H1 (cell line): ENCODE measurements around the gene CD7. TPM values are rescaled to one million over a fixed set of nuclear protein-coding genes. Genes with fewer than 3 reads are reported as not detected.

ENCODE experiments used
- ASH2L ChIP-seq: fragments of 200-600, 300-600 bp; sonication (generic); IDR thresholded peaks from one replicate; pipeline ENCODE4 v1.7.1; 2017; ENCODE audit warnings: low read length
- BACH1 ChIP-seq: IDR thresholded peaks from 2 replicates; pipeline ENCODE4 v1.6.1; 2012; ENCODE audit warnings: low read length, improper control_type of control experiment
- BCL11A ChIP-seq, 2 experiments: IDR thresholded peaks; one replicate each; pipeline ENCODE4 v1.6.1; 2011; ENCODE audit warnings: low read depth in 2 of 2, low read length in 2 of 2, mild to moderate bottlenecking in 2 of 2
- CBX8 ChIP-seq: fragments of 300-800, 300-1000 bp; sonication (generic); IDR thresholded peaks from 2 replicates; pipeline ENCODE4 v1.7.1; 2016; ENCODE audit warnings: low read depth, low read length, borderline replicate concordance
- HDAC2 ChIP-seq, 2 experiments: fragments of 300-600 bp in 1 of 2; sonication (generic) in 1 of 2; IDR thresholded peaks; 2 replicates each; pipeline ENCODE4 v1.6.1; 2011 to 2012; ENCODE audit warnings: low read depth in 2 of 2, low read length in 2 of 2, mild to moderate bottlenecking in 2 of 2, moderate library complexity in 2 of 2, borderline replicate concordance in 1 of 2, inconsistent platforms in 1 of 2
- KDM5A ChIP-seq: fragments of 200-600 bp; IDR thresholded peaks from 2 replicates; pipeline ENCODE4 v1.7.1; 2012; ENCODE audit warnings: mild to moderate bottlenecking, low read length, inconsistent platforms, mixed read lengths
- NANOG ChIP-seq: IDR thresholded peaks from 2 replicates; pipeline ENCODE4 v1.6.1; 2011; ENCODE audit warnings: low read length, low read depth, mild to moderate bottlenecking, inconsistent platforms; ENCODE audit not compliant: insufficient read depth, poor library complexity, severe bottlenecking
- RBBP5 ChIP-seq: IDR thresholded peaks from 2 replicates; pipeline ENCODE4 v1.7.1; 2012; ENCODE audit warnings: low read depth, mild to moderate bottlenecking, inconsistent platforms, low read length, moderate library complexity, borderline replicate concordance
- TEAD4 ChIP-seq: IDR thresholded peaks from 2 replicates; pipeline ENCODE4 v1.6.1; 2012; ENCODE audit warnings: low read depth, low read length, inconsistent platforms, mixed read lengths
- polyA plus RNA-seq, 7 experiments: library from polyadenylated mRNA; depleted of rRNA in 3 of 7; stranded (reverse) in 5 of 7; unstranded in 2 of 7; fragments of >200 nt in 5 of 7; fragments of 200-250 nt in 2 of 7; gene quantifications; 1 replicate in 5 of 7; 2 replicates in 1 of 7; 4 replicates in 1 of 7; pipeline versions ENCODE4 v1.2.1 to v1.2.3, GENCODE V29; 2011 to 2013; ENCODE audit warnings: missing spikeins in 2 of 7, mixed read lengths in 2 of 7
- total RNA-seq: library from RNA; stranded (reverse); fragmentation: NEBNext Ultra II Directional; extraction: Animal tissue kit (Norgen Biotek cat#: 25700); gene quantifications from 2 replicates; pipeline ENCODE4 v1.2.1, GENCODE V29; 2021

CD7 gene
- total and polyA plus RNA-seq, 2 of the 8 experiments (the other 6 are each of a cell fraction or from before 2014, with no cell fraction given): 0.83 to 0.86 TPM

DNA sequence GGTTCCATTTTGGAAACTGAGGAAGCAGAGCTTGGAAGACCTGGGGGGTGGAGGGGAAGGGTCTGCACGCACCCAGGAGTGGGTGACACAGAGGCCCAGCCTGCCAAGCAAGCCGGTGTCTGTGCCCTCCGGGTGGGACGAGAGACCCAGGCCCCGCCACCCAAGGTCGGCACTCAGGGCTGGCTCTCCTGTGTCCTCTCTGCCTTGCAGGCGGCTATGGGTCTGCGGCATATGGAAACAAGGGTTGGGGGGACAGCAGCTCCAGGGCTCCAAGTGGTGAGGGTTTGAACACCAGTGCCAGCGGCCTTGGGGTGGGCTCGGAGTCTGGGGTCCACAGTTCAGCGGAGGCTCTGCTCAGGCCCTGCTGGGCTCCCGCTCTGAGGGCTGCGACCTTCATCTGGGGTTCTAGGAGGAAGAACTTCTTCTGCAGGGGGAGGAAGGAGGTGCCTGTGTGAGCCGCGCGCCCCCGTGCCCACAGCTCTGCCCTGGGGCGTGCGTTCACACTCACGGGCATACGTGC is 4.6 kb upstream of the CD7 start (continued):
- TF ChIP-seq HDAC2 (IDR thresholded peaks at IDR 0.05; ENCODE audit: borderline replicate concordance in 1 of 2, low read depth in 2 of 2, low read length in 2 of 2) (no peak), RBBP5 (no peak), NANOG (no peak), BACH1 (no peak), BCL11A (IDR thresholded peaks at IDR 0.05; ENCODE audit: low read depth in 2 of 2, low read length in 2 of 2) (no peak), CBX8 (no peak), ASH2L (no peak), TEAD4 (no peak), KDM5A (no peak)
